Dermis lymphatic vessel endothelial cell (primary cell): ENCODE data around the gene FAM216B. TPM values are rescaled to one million over a fixed set of nuclear protein-coding genes. Genes with fewer than 3 reads are reported as not detected.

Source experiments
- total RNA-seq: library from RNA; depleted of rRNA; stranded (reverse); fragments of >200 nt; gene quantifications from 2 replicates; pipeline ENCODE4 v1.2.1, GENCODE V29; 2014

The FAM216B gene
- total RNA-seq, result not detected in 2 replicates

DNA sequence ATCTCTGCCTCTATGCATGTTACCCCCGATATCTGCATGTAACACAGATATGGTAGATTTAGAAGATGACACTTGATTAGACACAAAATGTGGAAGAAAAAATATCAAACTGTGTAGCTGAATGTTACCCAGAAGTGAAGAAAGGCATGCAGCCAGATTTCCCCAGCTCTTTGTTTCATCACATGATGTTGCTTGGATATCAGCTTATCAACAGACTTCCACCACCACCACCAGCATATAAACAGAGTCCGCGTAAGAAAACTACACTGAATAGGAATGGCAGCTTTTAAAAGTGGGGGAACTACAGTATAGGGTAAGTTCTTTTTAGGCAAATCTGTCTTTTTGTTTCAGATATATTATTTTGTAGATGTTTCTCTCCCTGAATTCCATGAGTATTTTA is at the start of gene FAM216B:
Gene FAM216B, plus strand, starts transcription at position 233 of the 400 bp plus-strand sequence. CDS start 2,484 bp downstream, outside the sequence.

Other genes starting within 250 kb of the FAM216B start
- gene TNFSF11, start 207.4 kb upstream of the FAM216B start, total RNA-seq, result not detected in 2 replicates
- gene EPSTI1, start 210.7 kb downstream of the FAM216B start, total RNA-seq, result 0.26 and 1.2 TPM in 2 replicates
- 17.4 and 17.9 TPM in 2 replicates for gene DNAJC15, start 242.0 kb downstream of the FAM216B start, total RNA-seq